Body of pancreas (tissue), 4 donors: ENCODE results near the gene WDR82. TPM values are rescaled to one million over a fixed set of nuclear protein-coding genes. Genes with fewer than 3 reads are reported as not detected.

ENCODE experiments used
- ATAC-seq: fragments of 150-250 bp; one replicate; pipeline ENCODE4 v1.9.1; 2016
- DNase-seq, 4 donors: peaks; one replicate each; pipeline ENCODE4 v3.0.0-alpha.2; 2019
- H3K27ac ChIP-seq, 4 donors: fragments of 200-600 bp; sonication (generic); 1 replicate in 3 of 4; 2 replicates in 1 of 4; pipeline versions ENCODE4 v1.5.1 to v1.6.1; 2016 to 2019; ENCODE audit warnings: mild to moderate bottlenecking in 1 of 4, mixed read lengths in 1 of 4, moderate library complexity in 1 of 4
- H3K27me3 ChIP-seq, 2 donors: fragments of 200-600 bp; sonication (generic); one replicate each; pipeline ENCODE4 v1.6.0; 2016; ENCODE audit warnings: mild to moderate bottlenecking in 1 of 2
- H3K36me3 ChIP-seq, 2 donors: fragments of 200-600 bp; sonication (generic); replicated peaks in 1 of 2; 2 replicates each; pipeline ENCODE4 v1.5.1; 2016; ENCODE audit warnings: low read depth in 2 of 2; ENCODE audit not compliant: insufficient read depth in 1 of 2
- H3K4me1 ChIP-seq: fragments of 200-600 bp; sonication (generic); one replicate; pipeline ENCODE4 v1.6.0; 2016
- H3K4me3 ChIP-seq, 2 donors: fragments of 200-600 bp; sonication (generic); 1 replicate in 1 of 2; 2 replicates in 1 of 2; pipeline ENCODE4 v1.5.1; 2016 to 2019
- H3K9me3 ChIP-seq, 3 donors: fragments of 200-600 bp; sonication (generic); 1 replicate in 2 of 3; 2 replicates in 1 of 3; pipeline ENCODE4 v1.5.1; 2016
- CTCF ChIP-seq, 7 experiments: fragments of 450-650 bp in 4 of 7; fragments of 200-600 bp in 3 of 7; sonication (generic) in 3 of 7; IDR thresholded peaks; one replicate each; pipeline ENCODE4 v1.5.1; 2016 to 2019; ENCODE audit warnings: antibody characterized with exemption in 7 of 7
- POLR2A ChIP-seq, 3 donors: fragments of 450-650 bp; IDR thresholded peaks; one replicate each; pipeline ENCODE4 v1.6.1; 2016; ENCODE audit warnings: antibody characterized with exemption in 3 of 3, mild to moderate bottlenecking in 2 of 3
- WGBS, 2 donors: methylation state at CpG; one replicate each; pipeline ENCODE4 v1.1.5; 2017; 5-methylcytosine and 5-hydroxymethylcytosine counted together
- intact Hi-C: fragments of 100-400 bp; cut with DNase I; formaldehyde crosslinking; loops from one replicate; pipeline ENCODE4 v1.15.1; 2023
- total RNA-seq, 2 donors: library from RNA; depleted of rRNA; stranded (reverse); fragments of >200 nt; gene quantifications; one replicate each; pipeline ENCODE4 v1.1.0, GENCODE V29; 2016

The WDR82 gene
- total RNA-seq, 2 donors from 2014 or later = 19.1 to 21.5 TPM

GRCh38 chr3:52253314-52254304, 24.8 kb downstream of the WDR82 start:
- peak; percentile 38 for ATAC-seq
- TF ChIP-seq CTCF (IDR thresholded peaks at IDR 0.05) (no peak), POLR2A (IDR thresholded peaks at IDR 0.05) (no peak)
- Histone ChIP-seq H3K36me3 (peaks cover 13 to 38% of the 10 kb centered on the region in 2 donors), H3K27me3 (no peaks in the 10 kb centered on the region), H3K27ac (peak overlapping the region in 2 of 4 donors; percentile 29 to 61), H3K4me1 (no peaks in the 10 kb centered on the region), H3K9me3 (no peaks in the 10 kb centered on the region), H3K4me3 (no peak overlapping the region)
- whole genome bisulfite sequencing, 2 donors = 74 to 83% methylated on average over 6 to 12 of the region's 12 CpGs
- intact Hi-C loops = no loop called here
- peak in 1 of 4 donors; percentile 75 for DNase-seq

- Histone ChIP-seq H3K4me1 (peaks cover 11% of the 10 kb centered on the region), H3K9me3 (no peaks in the 10 kb centered on the region), H3K27me3 (no peaks in the 10 kb centered on the region), H3K36me3 (peaks cover 0 to 8% of the 10 kb centered on the region in 2 donors), H3K27ac (no peak overlapping the region), H3K4me3 (no peak overlapping the region)
- TF ChIP-seq CTCF (IDR thresholded peaks at IDR 0.05) (no peak), POLR2A (IDR thresholded peaks at IDR 0.05) (no peak)
- ATAC-seq = no peak
- no peak for DNase-seq
- intact Hi-C loops = no loop called here
- 62 to 80% methylated on average over 1 of the region's 1 CpG for WGBS, 2 donors
These were observed 28.3 kb downstream of the WDR82 start for GRCh38 chr3:52250122-52250521.

- no peak for TF ChIP-seq POLR2A (IDR thresholded peaks at IDR 0.05)
- no peak for TF ChIP-seq CTCF (IDR thresholded peaks at IDR 0.05)
- peaks cover 14% of the 10 kb centered on the region for H3K4me1 ChIP-seq
- no peak for DNase-seq
- no peak overlapping the region for H3K4me3 ChIP-seq
- ATAC-seq = no peak
- H3K27me3 ChIP-seq = no peaks in the 10 kb centered on the region
- H3K36me3 ChIP-seq = peaks cover 0 to 7% of the 10 kb centered on the region in 2 donors
- 75 to 86% methylated on average over 5 to 6 of the region's 6 CpGs for WGBS, 2 donors
- intact Hi-C loops = no loop called here
- H3K9me3 ChIP-seq = no peaks in the 10 kb centered on the region
- H3K27ac ChIP-seq = no peak overlapping the region
These were observed 28.8 kb downstream of the WDR82 start for GRCh38 chr3:52249683-52250082.

- WGBS, 2 donors = 65 to 71% methylated on average over 5 to 10 of the region's 10 CpGs
- Histone ChIP-seq H3K4me3 (no peak overlapping the region), H3K27ac (no peak overlapping the region), H3K4me1 (peaks cover 14% of the 10 kb centered on the region), H3K36me3 (peaks cover 0 to 7% of the 10 kb centered on the region in 2 donors), H3K27me3 (no peaks in the 10 kb centered on the region), H3K9me3 (no peaks in the 10 kb centered on the region)
- ATAC-seq (no peak), DNase-seq (peak in 3 of 4 donors; percentile 28 to 52 (median 46))
- intact Hi-C loops = no loop called here
- TF ChIP-seq CTCF (IDR thresholded peaks at IDR 0.05) = no peak
- no peak for TF ChIP-seq POLR2A (IDR thresholded peaks at IDR 0.05)
These were observed 29.5 kb downstream of the WDR82 start for GRCh38 chr3:52248816-52249547.
